Endothelial cell of umbilical vein (primary cell): ENCODE measurements around the gene ITIH3. TPM values are rescaled to one million over a fixed set of nuclear protein-coding genes. Genes with fewer than 3 reads are reported as not detected.

Source experiments
- BruUV-seq: library from RNA; stranded (reverse); fragments of 400-500 nt; replicated peaks from 2 replicates; lab custom pipeline; 2021; lab: Mats Ljungman, UMichigan
- CTCF ChIA-PET: fragments of 300-600, 350-600 bp; sonication (Branson Sonifier 250); formaldehyde crosslinking; loops from one replicate; lab custom pipeline; 2021; ENCODE audit warnings: antibody characterized with exemption, inconsistent platforms; lab: Charles Lee
- POLR2A ChIA-PET: fragments of 300-600, 350-600 bp; sonication (Branson Sonifier 250); formaldehyde crosslinking; loops from one replicate; lab custom pipeline; 2021; ENCODE audit warnings: antibody characterized with exemption, inconsistent platforms; lab: Charles Lee
- DNase-seq: peaks from one replicate; pipeline ENCODE4 v3.0.0-alpha.2; 2011; ENCODE audit warnings: low read depth, low spot score
- FAIRE-seq: peaks from 2 replicates; lab custom pipeline; 2011; peaks lifted over from hg19 to GRCh38; lab: Jason Lieb, UNC
- H2AFZ ChIP-seq: 2 replicates; pipeline ENCODE4 v1.6.0; 2012; ENCODE audit warnings: low read depth, low read length, control low read depth, inconsistent platforms
- H3K27ac ChIP-seq: 2 replicates; pipeline ENCODE4 v1.5.1; 2011; ENCODE audit warnings: low read depth, mild to moderate bottlenecking, control low read depth, low read length, moderate library complexity; ENCODE audit not compliant: insufficient read depth
- H3K27me3 ChIP-seq, 2 experiments: 2 replicates each; pipeline versions ENCODE4 v1.6.0 to v1.6.1; 2011; ENCODE audit warnings: low read length in 2 of 2, mixed read lengths in 1 of 2; ENCODE audit not compliant: control insufficient read depth in 2 of 2, insufficient read depth in 2 of 2
- H3K36me3 ChIP-seq, 2 experiments: 2 replicates in 1 of 2; 3 replicates in 1 of 2; pipeline ENCODE4 v1.5.1; 2011; ENCODE audit warnings: low read length in 2 of 2, mild to moderate bottlenecking in 1 of 2, moderate library complexity in 1 of 2; ENCODE audit not compliant: control insufficient read depth in 2 of 2, insufficient read depth in 2 of 2; ENCODE audit errors: extremely low read depth in 1 of 2
- H3K4me1 ChIP-seq: 3 replicates; pipeline ENCODE4 v1.5.1; 2011; ENCODE audit warnings: mild to moderate bottlenecking, low read length; ENCODE audit not compliant: control insufficient read depth, insufficient read depth; ENCODE audit errors: extremely low read depth
- H3K4me2 ChIP-seq: 2 replicates; pipeline ENCODE4 v1.6.1; 2011; ENCODE audit warnings: low read length, control low read depth, mixed read lengths; ENCODE audit not compliant: insufficient read depth
- H3K4me3 ChIP-seq, 3 experiments: fragments of 200-600 bp in 1 of 3; sonication (generic), shearing (Covaris generic) in 1 of 3; replicated peaks in 1 of 3; 2 replicates each; pipeline ENCODE4 v1.5.1; 2011 to 2016; ENCODE audit warnings: control low read depth in 3 of 3, low read length in 3 of 3, mild to moderate bottlenecking in 2 of 3, inconsistent platforms in 1 of 3, low read depth in 1 of 3, moderate library complexity in 1 of 3; ENCODE audit not compliant: insufficient read depth in 1 of 3
- H3K79me2 ChIP-seq: 2 replicates; pipeline ENCODE4 v1.6.0; 2012; ENCODE audit warnings: low read length, inconsistent platforms; ENCODE audit not compliant: control insufficient read depth, insufficient read depth
- H3K9ac ChIP-seq: replicated peaks from 2 replicates; pipeline ENCODE3; 2011; ENCODE audit warnings: low read length, control low read depth; ENCODE audit not compliant: insufficient read depth; ENCODE audit errors: extremely low read depth
- H3K9me1 ChIP-seq: replicated peaks from 3 replicates; pipeline ENCODE4 v1.6.0; 2011; ENCODE audit warnings: mild to moderate bottlenecking, low read length; ENCODE audit not compliant: control insufficient read depth, insufficient read depth; ENCODE audit errors: extremely low read depth
- H3K9me3 ChIP-seq: replicated peaks from 2 replicates; pipeline ENCODE4 v1.5.1; 2012; ENCODE audit warnings: low read length, inconsistent platforms; ENCODE audit not compliant: control insufficient read depth, insufficient read depth
- H4K20me1 ChIP-seq: replicated peaks from 2 replicates; pipeline ENCODE3; 2011; ENCODE audit warnings: mild to moderate bottlenecking, low read length; ENCODE audit not compliant: control insufficient read depth, insufficient read depth; ENCODE audit errors: extremely low read depth
- CTCF ChIP-seq, 2 donors: IDR thresholded peaks; 1 replicate in 1 of 2; 2 replicates in 1 of 2; pipeline ENCODE4 v1.5.1; 2011; ENCODE audit warnings: low read length in 2 of 2, mild to moderate bottlenecking in 2 of 2, moderate library complexity in 2 of 2, control low read depth in 1 of 2, inconsistent platforms in 1 of 2, low read depth in 1 of 2; ENCODE audit not compliant: insufficient read depth in 1 of 2; ENCODE audit errors: extremely low read depth in 1 of 2
- GATA2 ChIP-seq: IDR thresholded peaks from 2 replicates; pipeline ENCODE4 v1.7.0; 2011; ENCODE audit warnings: low read depth, mild to moderate bottlenecking, moderate library complexity, mixed read lengths, low read length; ENCODE audit not compliant: insufficient read length, insufficient read depth
- JUN ChIP-seq: IDR thresholded peaks from 2 replicates; pipeline ENCODE4 v1.6.1; 2011; ENCODE audit warnings: borderline replicate concordance, low read depth; ENCODE audit not compliant: insufficient read length, insufficient read depth
- MYC ChIP-seq: IDR thresholded peaks from one replicate; pipeline ENCODE4 v1.6.1; 2011; ENCODE audit warnings: mild to moderate bottlenecking, low read depth, low read length
- POLR2A ChIP-seq: IDR thresholded peaks from 2 replicates; pipeline ENCODE4 v1.6.1; 2012; ENCODE audit warnings: low read depth, mild to moderate bottlenecking, control low read depth, low read length
- dilution Hi-C: fragments of 300-500 bp; cut with MboI; formaldehyde crosslinking; loops from one replicate; pipeline ENCODE4 v1.15.0; 2019; ENCODE audit warnings: low sequenced_read_pairs; ENCODE audit not compliant: extremely low pct_ligation_motif_present
- intact Hi-C: fragments of 100-400 bp; cut with micrococcal nuclease; formaldehyde crosslinking; loops from one replicate; pipeline ENCODE4 v1.10.0; 2022
- polyA plus RNA-seq, 4 experiments: library from polyadenylated mRNA; depleted of rRNA in 3 of 4; stranded (reverse) in 3 of 4; unstranded in 1 of 4; fragments of >200 nt; gene quantifications; 2 replicates each; pipeline versions ENCODE4 v1.2.1 to v1.2.3, GENCODE V29; 2011 to 2012; ENCODE audit warnings: missing spikeins in 1 of 4
- total RNA-seq: library from RNA; stranded (reverse); gene quantifications from 2 replicates; pipeline ENCODE4 v1.2.3, GENCODE V29; 2021
- TF ChIP-seq, protein P1 (sequence below): IDR thresholded peaks from 2 replicates; pipeline ENCODE4 v1.6.1; 2011; ENCODE audit not compliant: insufficient read depth, insufficient read length

ITIH3 gene
- total and polyA plus RNA-seq, 2 donors (not counting 3 experiments of a cell fraction or from before 2014, with no cell fraction given) = not detected

- no peaks in the 10 kb centered on the region for H4K20me1 ChIP-seq
- H3K9ac ChIP-seq = no peak overlapping the region
- H3K27me3 ChIP-seq = no peaks in the 10 kb centered on the region
- dilution Hi-C loops = no loop called here
- no peak overlapping the region for H3K27ac ChIP-seq
- no peak overlapping the region for H3K4me3 ChIP-seq
- CTCF ChIA-PET = interaction anchor here (0.6 to 2.9 kb wide), 24 partner anchors 9 to 234 kb away, joined by 3 to 17 read pairs (median 6); partner anchors contain the start of genes ITIH4, MUSTN1 and NEK4
- intact Hi-C loops = loop anchor here (1.0 kb wide), 1 partner anchor 78 kb away; no protein-coding TSS in a partner anchor
- H2AFZ ChIP-seq = no peak overlapping the region
- H3K36me3 ChIP-seq = no peaks in the 10 kb centered on the region
- TF ChIP-seq GATA2 = no peak
- no peak for TF ChIP-seq JUN
- TF ChIP-seq, protein P1, sequence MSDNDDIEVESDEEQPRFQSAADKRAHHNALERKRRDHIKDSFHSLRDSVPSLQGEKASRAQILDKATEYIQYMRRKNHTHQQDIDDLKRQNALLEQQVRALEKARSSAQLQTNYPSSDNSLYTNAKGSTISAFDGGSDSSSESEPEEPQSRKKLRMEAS = no peak
- TF ChIP-seq MYC = no peak
- TF ChIP-seq CTCF (IDR thresholded peaks at IDR 0.05; ENCODE audit: extremely low read depth in 1 of 2, insufficient read depth in 1 of 2, low read depth in 1 of 2, low read length in 2 of 2) = peak; percentile 71 to 81
- no peak for TF ChIP-seq POLR2A
- H3K9me3 ChIP-seq = no peaks in the 10 kb centered on the region
- FAIRE-seq (peak; percentile 60), DNase-seq (peak; percentile 13)
- no peaks in the 10 kb centered on the region for H3K9me1 ChIP-seq
- no TSS peak for BruUV-seq
- H3K4me2 ChIP-seq = no peak overlapping the region
- no peaks in the 10 kb centered on the region for H3K79me2 ChIP-seq
- POLR2A ChIA-PET = no interaction called here
- H3K4me1 ChIP-seq = no peaks in the 10 kb centered on the region
Observed at GRCh38 chr3:52820736-52821135, 26.1 kb downstream of the ITIH3 start.
